BJ (cell line): Measurements from ENCODE around the gene DDX56. TPM values are rescaled to one million over a fixed set of nuclear protein-coding genes. Genes with fewer than 3 reads are reported as not detected.

Experiments used
- CTCF ChIA-PET: fragments of 350-600 bp; formaldehyde crosslinking; extraction: SDS; loops from one replicate; lab custom pipeline; 2021; ENCODE audit warnings: antibody characterized with exemption, inconsistent platforms; lab: Yijun Ruan, JAX
- POLR2A ChIA-PET: fragments of 300-600 bp; sonication (Branson Sonifier 250); formaldehyde crosslinking; extraction: SDS; loops from one replicate; lab custom pipeline; 2021; ENCODE audit warnings: antibody characterized with exemption; lab: Charles Lee
- DNase-seq: peaks from one replicate; pipeline ENCODE4 v3.0.0-alpha.2; 2011; ENCODE audit warnings: low read depth
- H3K27me3 ChIP-seq: 2 replicates; pipeline ENCODE4 v1.6.0; 2011; ENCODE audit warnings: low read length; ENCODE audit not compliant: control insufficient read depth, insufficient read depth
- H3K36me3 ChIP-seq: 2 replicates; pipeline ENCODE4 v1.5.1; 2011; ENCODE audit warnings: low read length; ENCODE audit not compliant: control insufficient read depth, insufficient read depth
- H3K4me3 ChIP-seq: 2 replicates; pipeline ENCODE4 v1.5.1; 2011; ENCODE audit warnings: low read depth, mild to moderate bottlenecking, control low read depth, low read length
- CTCF ChIP-seq: IDR thresholded peaks from 2 replicates; pipeline ENCODE4 v1.5.1; 2011; ENCODE audit warnings: low read depth, mild to moderate bottlenecking, control low read depth, inconsistent platforms, low read length, moderate library complexity; ENCODE audit not compliant: insufficient read depth
- polyA plus RNA-seq: library from polyadenylated mRNA; depleted of rRNA; stranded (reverse); fragments of >200 nt; gene quantifications from 2 replicates; pipeline ENCODE4 v1.2.3, GENCODE V29; 2011

The DDX56 gene
- polyA plus RNA-seq, 1 experiment: 77.3 TPM

GRCh38 chr7:44615149-44615611 is 41.5 kb upstream of the DDX56 start:
- DNase-seq: no peak
- no peaks in the 10 kb centered on the region for H3K27me3 ChIP-seq
- ChIA-PET POLR2A (no interaction called here), CTCF (no interaction called here)
- no peak overlapping the region for H3K4me3 ChIP-seq
- no peaks in the 10 kb centered on the region for H3K36me3 ChIP-seq
- no peak for TF ChIP-seq CTCF

DNA sequence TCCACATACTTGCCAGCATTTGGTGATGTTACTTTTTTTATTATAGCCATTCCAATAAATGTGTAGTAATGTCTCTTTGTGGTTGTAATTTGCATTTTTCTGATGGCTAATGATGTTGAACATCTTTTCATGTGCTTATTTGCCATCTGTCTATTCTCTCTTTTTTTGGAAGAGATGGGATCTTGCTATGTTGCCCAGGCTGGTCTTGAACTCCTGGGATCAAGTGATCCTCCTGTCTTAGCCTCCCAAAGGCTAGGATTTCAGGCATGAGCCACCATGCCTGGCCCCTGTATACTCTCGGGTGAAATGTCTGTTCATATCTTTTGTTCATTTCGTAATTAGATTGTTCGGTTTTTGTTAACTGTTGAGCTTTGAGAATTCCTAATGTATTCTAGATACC is 36.1 kb upstream of the DDX56 start:
- H3K27me3 ChIP-seq: no peaks in the 10 kb centered on the region
- TF ChIP-seq CTCF: no peak
- ChIA-PET POLR2A (no interaction called here), CTCF (interaction anchor here (0.9 to 1.6 kb wide), 2 partner anchors 11 to 120 kb away, joined by 3 to 5 read pairs; no protein-coding TSS in a partner anchor)
- DNase-seq: no peak
- H3K36me3 ChIP-seq: no peaks in the 10 kb centered on the region
- no peak overlapping the region for H3K4me3 ChIP-seq

- Histone ChIP-seq H3K4me3 (no peak overlapping the region), H3K27me3 (no peaks in the 10 kb centered on the region), H3K36me3 (no peaks in the 10 kb centered on the region)
- DNase-seq: peak; percentile 58
- CTCF ChIA-PET: interaction anchor here (0.9 kb wide), 1 partner anchor 121 kb away, joined by 3 read pairs; no protein-coding TSS in a partner anchor
- no peak for TF ChIP-seq CTCF
- POLR2A ChIA-PET: interaction anchor here (0.7 kb wide), 1 partner anchor 135 kb away, joined by 18 read pairs; no protein-coding TSS in a partner anchor
These were observed 35.4 kb upstream of the DDX56 start for GRCh38 chr7:44608916-44609648.

GRCh38 chr7:44607141-44608068 is 33.7 kb upstream of the DDX56 start:
- CTCF ChIA-PET: interaction anchor here (0.6 to 0.9 kb wide), 3 partner anchors 42 to 261 kb away, joined by 3 to 4 read pairs (median 3); no protein-coding TSS in a partner anchor
- Histone ChIP-seq H3K27me3 (no peaks in the 10 kb centered on the region), H3K36me3 (no peaks in the 10 kb centered on the region), H3K4me3 (peak overlapping the region; percentile 98)
- POLR2A ChIA-PET: interaction anchor here (0.5 to 1.1 kb wide), 2 partner anchors 16 to 240 kb away, joined by 3 read pairs; partner anchors contain the start of gene H2AZ2
- no peak for TF ChIP-seq CTCF
- DNase-seq: no peak
